ENCODE data around the gene ZBTB11.
"Not testable (repeated sequence)": the region's sequence is repeated elsewhere in the genome, so short reads cannot be mapped to it uniquely, and the experiment has no call there.

The ZBTB11 gene

DNA sequence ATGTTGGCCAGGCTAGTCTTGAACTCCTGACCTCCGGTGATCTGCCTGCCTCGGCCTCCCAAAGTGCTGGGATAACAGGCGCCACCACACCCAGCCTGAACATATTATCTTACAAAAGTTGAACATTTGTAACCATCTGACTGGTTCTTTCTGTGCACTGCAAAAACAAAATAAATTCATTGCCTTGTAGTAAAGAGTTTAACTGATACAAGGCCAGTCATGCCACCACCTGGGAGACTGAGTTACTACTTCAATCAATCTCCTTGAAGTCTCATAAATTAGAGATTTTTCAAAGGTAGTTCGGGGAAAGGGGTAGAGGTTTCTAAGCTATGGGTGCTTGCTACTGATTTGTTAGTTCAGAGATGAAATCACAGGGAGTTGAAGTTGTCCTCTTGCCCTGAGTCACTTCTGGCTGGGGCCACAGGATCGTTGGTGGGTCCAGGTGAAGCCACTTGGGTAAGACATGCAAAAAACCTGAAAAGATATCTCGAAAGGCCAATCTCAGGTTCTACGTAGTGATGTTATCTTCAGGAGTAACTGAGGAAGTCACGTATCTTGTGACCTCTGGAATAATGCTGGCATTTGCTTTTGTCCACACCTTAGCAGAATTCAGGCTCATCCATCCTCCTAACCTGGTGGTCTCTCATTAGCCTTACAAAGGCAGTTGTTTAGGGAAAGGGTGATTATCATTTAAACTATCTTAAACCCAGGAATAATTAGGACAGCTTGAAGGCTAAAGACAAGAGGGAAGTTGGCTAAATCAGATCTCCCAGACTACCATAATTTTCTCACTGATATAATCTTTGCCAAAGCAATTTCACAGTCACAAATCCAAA, 33.7 kb downstream of the ZBTB11 start:
- no peak for DNase-seq (ENCODE audit: low read depth, low spot score)

DNA sequence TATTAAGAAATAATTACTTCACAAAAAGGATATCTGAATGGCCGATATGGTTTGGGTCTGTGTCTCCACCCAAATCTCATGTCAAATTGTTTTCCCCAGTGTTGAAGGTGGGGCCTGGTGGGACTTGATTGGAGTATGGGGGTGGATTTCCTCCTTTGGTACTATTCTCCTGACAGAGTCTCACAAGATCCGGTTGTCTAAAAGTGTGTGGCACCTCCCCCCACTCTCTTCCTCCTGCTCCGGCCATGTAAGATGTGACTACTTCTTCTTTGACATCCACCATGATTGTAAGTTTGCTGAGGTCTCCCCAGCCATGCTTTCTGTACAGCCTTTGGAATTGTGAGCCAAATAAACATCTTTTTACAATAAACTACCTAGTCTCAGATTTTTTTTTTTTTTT, 34.5 kb downstream of the ZBTB11 start:
- no peak for DNase-seq (ENCODE audit: low read depth, low spot score)

DNA sequence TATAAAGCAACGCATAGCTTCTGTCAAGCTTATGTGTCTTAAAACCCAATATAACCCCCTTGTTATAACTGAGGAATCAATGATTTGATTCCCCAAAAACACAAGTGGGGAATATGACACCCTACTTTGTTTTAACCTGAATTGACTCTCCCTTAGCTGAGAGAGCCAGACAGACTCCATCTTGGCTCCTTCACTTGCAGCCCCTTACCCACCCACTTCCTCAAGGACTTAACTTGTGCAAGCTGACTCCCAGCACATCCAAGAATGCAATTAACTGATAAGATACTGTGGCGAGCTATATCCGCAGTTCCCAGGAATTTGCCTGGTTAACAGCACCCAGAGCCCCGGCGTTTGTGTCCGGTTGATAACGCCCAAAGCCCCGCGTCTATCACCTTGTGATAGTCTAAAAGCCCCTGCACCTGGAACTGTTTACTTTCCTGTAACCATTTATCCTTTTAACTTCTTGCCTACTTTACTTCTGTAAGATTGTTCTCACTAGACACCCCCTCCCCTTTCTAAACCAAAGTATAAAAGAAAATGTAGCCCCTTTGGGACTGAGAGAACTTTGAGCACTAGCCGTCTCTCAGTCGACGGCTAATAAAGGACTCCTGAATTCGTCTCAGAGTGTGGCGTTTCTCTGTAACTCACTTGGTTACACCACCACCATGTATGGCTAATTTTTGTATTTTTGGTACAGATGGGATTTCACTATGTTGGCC, 35.4 kb downstream of the ZBTB11 start:
- DNase-seq (ENCODE audit: low read depth, low spot score), result not testable (repeated sequence)

DNA sequence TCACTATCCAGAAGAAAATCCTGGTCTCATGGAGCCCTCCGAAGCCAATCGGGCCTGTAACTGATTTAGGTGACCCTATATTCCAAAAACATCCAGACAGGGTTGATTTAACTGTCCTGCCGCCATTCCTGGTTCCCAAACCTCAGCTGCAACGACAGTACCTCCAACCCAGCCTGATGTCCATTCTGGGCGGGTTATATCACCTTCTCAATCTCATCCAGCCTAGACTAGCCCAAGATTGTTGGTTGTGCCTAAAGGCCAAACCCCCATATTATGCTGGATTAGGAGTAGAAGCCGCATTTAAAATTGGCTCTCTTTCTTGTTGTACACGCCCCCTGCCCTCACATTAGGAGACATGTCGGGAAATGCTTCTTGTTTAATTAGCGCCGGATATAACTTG, 36.7 kb downstream of the ZBTB11 start:
- no peak for DNase-seq (ENCODE audit: low read depth, low spot score)

DNA sequence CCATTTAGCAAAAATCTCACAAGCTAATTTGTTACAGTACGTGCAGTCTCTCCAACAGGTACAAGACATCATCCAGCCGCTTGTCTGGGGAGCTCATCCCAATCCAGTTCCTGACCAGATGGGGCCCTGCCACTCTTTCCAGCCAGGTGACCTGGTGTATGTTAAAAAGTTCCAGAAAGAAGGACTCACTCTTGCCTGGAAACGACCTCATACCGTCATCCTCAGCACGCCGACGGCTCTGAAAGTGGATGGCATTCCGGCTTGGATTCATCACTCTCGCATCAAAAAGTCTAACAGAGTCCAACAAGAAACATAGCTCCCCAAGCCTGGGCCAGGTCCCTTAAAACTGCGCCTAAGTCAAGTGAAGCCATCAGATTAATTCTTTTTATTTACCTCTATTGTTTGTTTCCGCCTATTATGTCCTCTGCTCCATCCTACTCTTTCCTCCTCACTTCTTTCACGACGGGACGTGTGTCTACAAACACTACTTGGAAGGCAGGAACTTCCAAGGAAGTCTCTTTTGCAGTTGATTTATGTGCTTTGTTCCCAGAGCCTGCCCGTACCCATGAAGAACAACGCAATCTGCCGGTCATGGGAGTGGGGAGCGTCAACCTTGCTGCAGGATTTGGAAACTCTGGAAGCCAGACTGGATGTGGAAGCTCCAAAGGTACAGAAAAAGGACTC, 37.5 kb downstream of the ZBTB11 start:
- DNase-seq (ENCODE audit: low read depth, low spot score), result no peak

DNA sequence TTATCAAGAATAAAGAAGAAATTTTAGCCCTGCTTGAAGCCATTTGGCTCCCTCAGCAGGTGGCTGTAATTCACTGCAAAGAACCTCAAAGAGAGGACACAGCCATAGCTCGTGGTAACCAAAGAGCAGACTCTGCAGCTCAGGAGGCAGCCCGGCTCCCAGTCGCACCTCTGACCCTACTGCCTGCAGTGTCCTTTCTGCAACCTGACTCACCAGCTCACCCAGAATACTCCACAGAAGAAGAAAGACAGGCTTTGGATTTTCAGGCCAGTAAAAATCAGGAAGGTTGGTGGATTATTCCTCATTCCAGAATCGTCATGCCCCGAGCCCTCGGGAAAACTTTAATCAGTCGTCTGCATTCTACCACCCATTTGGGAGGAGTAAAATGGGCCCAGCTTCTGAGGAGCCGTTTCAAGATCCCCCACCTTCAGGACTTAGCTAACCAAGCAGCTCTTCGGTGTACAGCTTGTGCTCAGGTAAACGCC, 38.6 kb downstream of the ZBTB11 start:
- DNase-seq (ENCODE audit: low read depth, low spot score), result no peak

DNA sequence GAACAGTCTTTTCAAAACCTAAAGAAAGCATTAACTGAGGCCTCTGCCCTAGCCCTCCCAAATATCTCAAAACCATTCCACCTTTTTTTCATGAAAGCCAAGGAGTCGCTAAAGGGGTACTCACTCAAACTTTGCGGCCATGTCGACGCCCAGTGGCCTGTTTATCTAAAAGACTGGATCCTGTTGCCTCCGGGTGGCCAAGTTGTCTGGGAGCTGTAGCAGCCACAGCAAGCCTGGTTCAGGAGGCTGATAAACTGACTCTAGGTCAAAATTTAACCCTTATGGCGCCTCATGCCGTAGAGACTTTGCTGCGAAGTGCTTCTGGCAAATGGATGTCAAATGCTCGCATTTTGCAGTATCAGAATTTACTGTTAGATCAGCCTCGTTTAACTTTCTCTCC, 39.5 kb downstream of the ZBTB11 start:
- DNase-seq (ENCODE audit: low read depth, low spot score), result no peak

DNA sequence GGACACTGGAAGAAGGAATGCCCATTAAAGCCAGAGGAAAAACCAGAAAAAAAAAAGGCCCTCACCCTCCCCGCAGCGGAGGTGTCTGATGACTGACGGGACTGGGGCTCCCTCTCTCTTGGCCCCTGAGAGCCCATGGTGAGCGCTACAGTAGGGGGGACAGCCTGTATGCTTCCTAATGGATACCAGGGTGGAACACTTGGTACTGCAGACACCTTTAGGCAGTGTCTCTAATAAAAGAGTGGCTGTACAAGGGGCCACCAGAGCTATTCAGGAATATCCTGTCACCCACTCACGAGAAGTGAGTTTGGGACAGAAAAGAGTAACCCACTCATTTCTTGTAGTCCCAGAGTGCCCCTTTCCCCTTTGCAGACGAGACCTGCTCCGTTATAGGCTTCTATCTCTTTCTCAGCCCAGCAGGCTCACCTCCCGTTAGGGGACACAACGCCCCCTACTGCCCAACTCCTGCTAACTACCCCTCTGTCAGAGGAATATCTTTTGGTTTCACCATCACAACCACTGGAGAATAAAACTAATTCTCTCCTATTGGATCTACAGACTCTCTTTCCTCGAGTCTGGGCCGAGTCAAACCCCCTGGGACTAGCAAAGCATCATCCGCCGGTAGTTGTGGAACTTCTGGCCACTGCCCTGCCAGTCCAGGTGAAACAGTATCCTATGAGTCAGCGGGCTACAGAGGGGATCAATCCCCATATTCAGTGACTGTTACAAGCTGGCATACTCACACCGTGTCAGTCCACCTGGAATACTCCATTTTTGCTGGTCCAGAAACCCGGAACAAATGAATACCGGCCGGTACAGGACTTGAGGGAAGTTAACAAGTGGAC, 40.8 kb downstream of the ZBTB11 start:
- no peak for DNase-seq (ENCODE audit: low read depth, low spot score)

DNA sequence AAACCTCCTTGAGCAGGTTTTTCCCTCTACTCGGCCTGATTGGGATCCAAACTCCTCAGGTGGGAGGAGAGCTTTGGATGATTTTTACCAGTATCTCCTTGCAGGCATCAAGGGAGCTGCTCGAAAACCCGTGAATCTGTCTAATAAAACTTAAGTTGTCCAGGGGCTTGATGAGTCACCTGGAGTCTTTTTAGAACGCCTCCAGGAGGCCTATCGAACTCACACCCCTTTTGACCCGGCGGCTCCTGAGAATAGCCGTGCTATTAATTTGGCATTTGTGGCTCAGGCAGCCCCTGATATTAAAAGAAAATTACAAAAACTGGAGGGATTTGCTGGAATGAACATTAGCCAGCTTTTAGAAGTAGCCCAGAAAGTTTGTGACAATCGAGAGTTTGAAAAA, 41.6 kb downstream of the ZBTB11 start:
- no peak for DNase-seq (ENCODE audit: low read depth, low spot score)

DNA sequence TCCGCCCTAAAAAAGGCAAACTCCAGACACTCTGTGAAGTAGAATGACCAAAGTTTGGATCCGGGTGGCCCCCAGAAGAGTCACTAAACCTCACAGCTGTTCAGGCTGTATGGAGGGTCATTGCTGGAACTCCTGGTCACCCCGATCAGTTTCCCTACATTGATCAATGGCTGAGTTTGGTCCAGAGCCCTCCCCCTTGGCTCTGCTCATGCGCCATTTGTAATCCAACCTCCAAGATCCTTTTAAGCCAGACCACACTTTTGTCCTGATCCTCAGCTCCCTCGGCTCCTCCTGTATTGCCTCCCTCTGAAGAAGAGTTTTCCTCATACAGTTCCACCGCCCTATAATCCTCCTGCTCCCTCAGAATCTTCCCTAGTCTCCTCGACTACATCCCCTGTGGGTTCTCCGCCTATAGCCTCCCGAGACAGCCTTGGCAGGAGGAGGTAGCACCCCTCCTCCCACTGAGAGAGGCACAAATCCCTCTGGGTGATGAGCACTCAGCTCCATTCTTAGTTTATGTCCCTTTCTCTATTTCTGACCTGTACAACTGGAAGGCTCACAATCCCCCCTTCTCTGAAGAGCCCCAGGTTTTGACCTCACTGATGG, 42.2 kb downstream of the ZBTB11 start:
- DNase-seq (ENCODE audit: low read depth, low spot score), result no peak

DNA sequence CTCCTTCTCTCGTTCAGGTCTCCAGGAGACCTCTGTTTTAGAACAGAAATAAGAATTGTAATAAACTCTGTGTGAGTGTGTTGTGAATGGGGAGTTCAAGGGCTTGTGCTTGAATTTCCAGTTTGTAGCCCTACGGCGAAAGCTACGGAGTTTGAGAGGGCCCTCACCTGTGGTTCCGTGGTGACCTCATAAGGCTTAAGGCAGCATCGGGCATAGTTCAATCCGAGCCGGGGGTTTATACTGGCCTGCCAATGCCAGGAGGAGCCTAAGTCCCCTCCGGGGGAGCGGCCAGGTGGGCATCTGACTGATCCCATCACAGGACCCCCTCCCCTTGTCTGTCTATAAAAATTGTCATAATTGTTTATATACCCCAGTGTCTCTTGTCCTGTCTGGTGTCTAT, 43.7 kb downstream of the ZBTB11 start:
- no peak for DNase-seq (ENCODE audit: low read depth, low spot score)

DNA sequence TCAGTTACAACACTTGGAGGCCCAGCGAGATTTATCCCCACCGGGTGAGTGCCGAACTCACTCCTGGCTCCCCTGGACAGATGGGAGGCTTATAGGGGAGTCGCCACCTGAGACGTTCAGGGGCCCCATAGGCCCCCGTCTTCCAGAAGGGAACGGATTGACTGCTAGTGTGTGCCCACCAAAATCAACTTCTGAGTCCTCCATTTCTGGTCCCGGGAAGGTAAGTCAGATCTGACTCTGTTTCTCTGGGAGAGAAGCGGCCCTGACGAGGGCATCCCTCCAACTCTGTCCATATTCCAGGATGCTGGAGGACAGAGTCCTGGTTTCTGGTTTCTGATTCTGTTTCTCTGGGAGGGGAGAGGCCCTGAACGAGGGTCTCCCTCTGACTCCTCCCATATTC, 44.3 kb downstream of the ZBTB11 start:
- no peak for DNase-seq (ENCODE audit: low read depth, low spot score)

DNA sequence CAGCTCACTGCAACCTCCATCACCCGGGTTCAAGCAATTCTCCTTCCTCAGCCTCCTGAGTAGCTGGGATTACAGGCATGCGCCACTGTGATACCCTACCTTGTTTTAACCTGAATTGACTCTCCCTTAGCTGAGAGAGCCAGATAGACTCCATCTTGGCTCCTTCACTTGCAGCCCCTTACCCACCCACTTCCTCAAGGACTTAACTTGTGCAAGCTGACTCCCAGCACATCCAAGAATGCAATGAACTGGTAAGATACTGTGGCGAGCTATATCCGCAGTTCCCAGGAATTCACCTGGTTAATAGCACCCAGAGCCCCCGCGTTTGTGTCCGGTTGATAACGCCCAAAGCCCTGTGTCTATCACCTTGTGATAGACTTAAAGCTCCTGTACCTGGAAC, 45.0 kb downstream of the ZBTB11 start:
- not testable (repeated sequence) for DNase-seq (ENCODE audit: low read depth, low spot score)

DNA sequence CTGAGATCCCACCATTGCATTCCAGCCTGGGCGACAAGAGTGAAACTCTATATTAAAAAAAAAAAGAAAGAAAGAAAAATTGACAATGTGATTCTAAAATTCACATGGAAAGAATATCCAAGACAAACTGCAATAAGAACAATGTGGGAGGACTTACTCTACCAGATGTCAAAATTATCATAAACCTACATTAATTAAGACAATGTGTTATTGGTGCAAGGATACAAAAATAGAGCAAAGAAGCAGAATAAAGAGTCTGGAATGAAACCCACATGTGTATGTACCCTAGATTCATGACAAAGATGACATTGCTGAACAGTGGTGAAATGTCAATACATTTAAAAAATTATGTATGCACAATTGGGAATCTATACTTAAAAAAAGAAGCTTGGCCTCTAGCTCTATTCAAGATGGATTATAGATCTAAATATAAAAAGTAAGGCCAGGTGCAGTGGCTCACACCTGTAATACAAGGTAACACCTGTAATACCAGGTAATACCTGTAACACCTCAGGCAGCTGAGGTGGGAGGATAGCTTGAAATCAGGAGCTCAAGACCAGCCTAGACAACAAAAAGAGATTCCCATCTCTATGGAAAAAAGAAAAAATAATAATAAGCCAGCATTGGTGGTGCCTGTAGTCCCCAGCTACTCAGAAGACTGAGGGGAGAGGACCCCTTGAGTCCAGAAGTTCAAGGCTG, 45.7 kb downstream of the ZBTB11 start:
- DNase-seq (ENCODE audit: low read depth, low spot score), result no peak

DNA sequence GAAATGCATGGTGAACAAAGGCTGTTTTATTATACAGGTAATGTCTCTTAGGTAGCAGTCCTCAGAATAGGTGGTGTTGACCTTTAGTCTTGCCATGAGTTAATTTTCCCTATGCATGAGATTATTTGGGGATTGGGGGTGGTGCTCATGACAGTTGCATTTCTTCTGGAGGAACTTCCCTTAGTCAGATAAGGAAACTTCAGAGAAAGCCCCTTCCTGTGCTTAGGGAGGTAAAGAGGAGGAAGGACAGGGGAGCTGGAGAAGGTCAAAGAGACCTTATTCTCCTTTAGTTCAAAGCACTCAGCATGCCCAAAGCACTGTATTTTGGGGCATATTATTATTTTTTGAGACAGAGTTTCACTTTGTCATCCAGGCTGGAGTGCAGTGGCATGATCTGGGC, 47.7 kb downstream of the ZBTB11 start:
- DNase-seq (ENCODE audit: low read depth, low spot score), result no peak

DNA sequence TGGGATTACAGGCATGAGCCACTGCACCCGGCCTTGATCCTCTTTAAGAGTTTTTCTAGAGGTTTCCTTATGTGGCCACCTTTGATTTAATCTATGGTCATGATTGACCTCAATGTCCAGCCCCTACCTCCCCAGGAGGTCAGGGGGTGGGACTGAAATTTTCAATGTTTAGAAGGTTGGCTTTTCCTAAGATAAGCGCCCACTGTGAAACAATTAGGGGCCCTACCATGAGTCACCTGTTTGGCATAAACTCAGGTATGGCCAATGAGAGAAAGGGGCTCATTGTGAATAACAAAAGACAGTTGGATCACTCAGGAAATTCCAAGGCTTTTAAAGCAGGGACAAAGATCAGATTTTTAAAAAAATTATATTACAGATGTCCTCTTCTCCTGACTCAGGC, 51.1 kb downstream of the ZBTB11 start:
- no peak for DNase-seq (ENCODE audit: low read depth, low spot score)

DNA sequence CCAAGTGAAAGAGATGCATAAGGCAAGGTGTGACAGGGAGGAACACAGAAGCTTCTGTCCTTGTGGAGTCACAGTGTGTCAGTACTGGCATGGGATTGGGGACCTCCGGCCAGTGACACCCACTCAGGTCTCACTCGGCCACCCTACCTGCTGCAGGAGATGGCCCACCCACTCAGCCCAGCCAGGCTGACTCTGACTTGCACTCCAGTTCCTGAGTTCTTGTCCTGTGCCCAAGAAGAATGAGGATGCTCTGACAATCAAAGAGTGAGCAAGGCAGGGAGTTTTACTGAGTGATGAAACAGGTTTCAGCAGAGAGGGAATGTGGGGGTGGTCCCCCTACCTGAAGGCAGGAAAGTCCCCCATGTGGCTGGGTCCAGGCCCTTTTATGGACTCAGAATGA, 52.1 kb downstream of the ZBTB11 start:
- DNase-seq (ENCODE audit: low read depth, low spot score), result no peak

DNA sequence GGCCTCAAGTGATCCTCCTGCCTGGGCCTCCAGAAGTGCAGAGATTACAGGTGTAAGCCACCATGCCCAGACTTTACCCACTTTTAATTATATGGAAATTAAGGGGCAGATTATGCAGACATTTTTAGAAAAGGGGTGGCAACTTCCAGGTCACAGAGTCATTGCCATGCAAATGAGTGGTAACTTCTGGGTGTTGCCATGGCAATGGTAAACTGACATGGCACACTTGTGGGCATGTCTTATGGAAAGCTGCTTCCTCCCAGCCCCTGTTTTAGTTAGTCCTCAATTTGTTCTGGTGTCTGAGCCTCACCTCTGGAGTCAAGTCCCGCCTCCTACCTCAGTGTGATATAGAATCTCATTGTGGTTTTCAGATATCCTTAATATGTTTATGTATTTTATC, 53.3 kb downstream of the ZBTB11 start:
- no peak for DNase-seq (ENCODE audit: low read depth, low spot score)

DNA sequence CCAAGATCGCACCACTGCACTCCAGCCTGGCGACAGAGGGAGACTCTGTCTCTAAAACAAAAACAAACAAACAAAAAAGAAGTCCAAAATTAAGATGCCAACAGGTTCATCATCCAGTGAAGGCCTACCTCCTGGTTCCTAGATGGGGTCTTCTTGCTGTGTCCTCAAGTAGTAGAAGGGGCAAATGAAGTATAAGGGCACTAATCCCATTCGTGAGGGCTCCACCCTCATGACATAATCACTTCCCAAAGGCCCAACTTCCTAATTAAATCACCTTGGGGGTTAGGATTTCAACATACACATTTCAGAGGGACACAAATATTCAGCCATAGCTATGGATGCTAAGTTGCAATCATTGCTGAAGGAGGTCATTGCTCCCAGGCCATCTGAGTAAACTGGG, 57.2 kb downstream of the ZBTB11 start:
- DNase-seq (ENCODE audit: low read depth, low spot score), result no peak

DNA sequence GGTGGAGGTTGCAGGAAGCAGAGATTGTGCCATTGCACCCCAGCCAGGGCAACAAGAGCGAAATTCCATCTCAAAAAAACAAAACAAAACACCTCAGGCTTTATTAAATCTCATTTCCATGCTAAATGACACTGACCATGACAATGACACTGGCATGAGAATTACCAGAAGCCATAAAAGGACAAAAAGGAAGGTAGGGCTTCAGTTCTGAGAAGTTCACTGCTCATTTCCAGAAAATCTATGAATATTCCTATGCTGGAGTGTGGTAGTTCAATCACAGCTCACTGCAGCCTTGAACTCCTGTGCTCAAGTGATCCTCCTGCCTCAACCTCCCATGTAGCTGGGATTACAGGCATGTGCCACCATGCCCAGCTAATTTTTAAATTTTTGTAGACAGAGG, 58.2 kb downstream of the ZBTB11 start:
- DNase-seq (ENCODE audit: low read depth, low spot score), result no peak

DNA sequence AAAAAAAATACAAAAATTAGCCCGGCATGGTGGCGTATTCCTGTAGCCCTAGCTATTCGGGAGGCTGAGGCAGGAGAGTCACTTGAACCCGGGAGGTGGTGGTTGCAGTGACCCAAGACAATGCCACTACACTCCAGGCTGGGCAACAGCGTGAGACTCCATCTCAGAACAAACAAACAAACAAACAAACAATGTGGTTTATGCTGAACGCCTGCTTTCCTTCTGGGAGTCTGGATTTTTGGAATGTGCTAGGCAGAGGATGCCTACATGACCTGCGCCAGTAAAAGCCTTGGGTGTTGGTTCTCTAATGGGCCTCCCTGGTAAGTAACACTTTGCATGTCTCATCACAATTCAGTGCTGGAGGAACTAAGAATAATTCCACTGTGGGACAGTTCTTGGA, 59.5 kb downstream of the ZBTB11 start:
- DNase-seq (ENCODE audit: low read depth, low spot score), result no peak

All from brain pericyte (primary cell).